ENCODE measurements around the gene PDE4D.
A peak's percentile ranks its signal among the peaks of the same experiment; 100 is the strongest.

Gene PDE4D

DNA sequence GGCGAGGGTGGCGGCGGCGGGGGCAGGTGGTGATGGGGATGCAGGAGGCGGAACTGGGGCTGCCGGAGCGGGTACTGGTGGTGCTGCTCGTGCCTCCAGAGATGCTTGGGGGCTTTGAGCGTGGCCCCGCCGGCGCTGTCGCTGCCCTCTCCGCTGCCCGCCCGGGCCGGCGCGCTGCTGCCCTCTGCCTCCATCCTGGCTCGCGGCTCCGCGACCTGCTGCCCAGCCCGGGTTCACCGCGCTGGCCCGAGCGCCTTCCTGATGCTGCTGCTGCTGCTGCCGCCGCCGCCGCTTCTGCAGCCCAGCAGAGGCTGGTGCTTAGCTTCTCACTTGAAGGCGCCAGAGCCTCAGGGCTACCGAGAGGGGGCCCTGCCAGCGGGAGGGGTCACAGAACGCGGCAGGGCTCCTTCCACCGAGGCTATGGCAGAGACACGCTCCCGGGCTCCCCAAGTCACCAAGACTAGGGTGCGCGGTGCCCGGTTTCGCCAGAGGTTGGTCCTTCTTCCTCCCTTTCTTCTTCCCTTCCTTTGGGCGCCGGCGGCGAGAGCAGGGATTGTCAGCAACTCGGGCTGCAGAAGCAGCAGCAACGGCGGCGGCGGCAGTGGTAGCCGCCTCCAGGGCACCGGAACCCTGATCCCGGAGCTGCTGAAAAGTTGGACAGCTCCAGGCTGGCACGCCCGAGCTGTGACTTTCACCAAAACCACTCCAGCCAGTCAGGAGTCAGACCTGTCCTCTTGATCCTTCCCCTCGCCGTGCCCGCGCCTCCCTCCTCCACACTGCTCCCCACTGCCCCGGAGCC, at the start of gene PDE4D:
PDE4D (minus strand) TSS at position 298 of the 799 bp plus-strand sequence.
- peak; percentile 21 for DNase-seq

GRCh38 chr5:59937633-59938032, 44.1 kb upstream of the PDE4D start:
- no peak for DNase-seq

DNA sequence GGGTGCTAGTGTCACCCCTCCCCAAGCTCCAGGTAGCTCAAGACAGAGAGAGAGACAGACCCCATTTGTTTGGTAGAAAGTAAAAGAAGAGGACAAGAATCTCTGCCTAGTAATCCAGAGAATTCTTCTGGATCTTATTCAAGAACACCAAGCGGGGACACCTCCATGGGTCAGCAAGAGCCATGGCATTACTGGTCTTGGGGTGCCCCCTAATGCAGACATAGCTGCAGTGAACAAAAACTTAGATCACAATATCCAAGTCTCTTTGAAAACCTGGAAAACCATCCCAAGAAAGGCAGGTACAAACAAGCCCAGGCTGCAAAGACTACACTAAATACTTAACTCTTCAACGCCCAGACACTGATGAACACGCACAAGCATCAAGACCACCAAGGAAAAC, 29.9 kb upstream of the PDE4D start:
- no peak for DNase-seq

DNA sequence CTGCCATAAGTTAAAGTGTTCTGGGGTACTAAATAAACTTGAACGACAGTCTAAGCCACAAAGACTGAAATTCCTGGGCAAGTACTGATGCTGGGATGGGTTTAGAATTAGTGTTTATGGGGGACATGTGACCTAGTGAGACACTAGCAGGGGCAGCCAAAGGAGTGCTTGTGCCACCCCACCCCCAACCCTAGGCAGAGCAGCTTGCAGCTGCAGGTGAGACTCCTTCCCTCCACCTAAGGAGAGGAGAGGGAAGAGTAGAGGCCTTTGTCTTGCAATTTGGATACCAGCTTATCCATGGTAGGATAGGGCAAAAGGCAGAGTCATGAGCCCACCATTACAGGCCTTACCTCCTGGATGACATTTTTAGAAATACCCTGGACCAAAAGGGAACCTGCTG, 28.7 kb upstream of the PDE4D start:
- DNase-seq, result no peak

GRCh38 chr5:59921816-59922215, 28.3 kb upstream of the PDE4D start:
- no peak for DNase-seq

GRCh38 chr5:59919484-59919883, 26.0 kb upstream of the PDE4D start:
- DNase-seq, result no peak

DNA sequence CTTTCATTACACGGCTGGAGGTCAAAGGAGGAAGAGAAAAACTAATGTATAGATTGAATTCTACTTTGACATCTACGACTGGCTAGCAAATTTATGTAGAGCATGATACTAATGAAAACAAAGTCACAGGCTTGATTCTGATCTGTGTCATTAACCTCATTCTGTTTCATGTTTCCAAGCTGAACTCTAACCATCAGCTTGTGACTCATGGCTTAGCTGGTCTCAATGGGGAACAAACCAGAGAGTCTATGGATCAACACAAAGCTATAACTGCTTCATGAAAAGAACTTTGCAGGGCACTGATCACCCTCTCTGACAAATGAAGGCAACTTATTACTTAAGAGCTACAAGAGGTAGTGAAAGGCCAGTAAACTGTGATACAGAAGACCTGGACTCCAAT, 23.6 kb upstream of the PDE4D start:
- no peak for DNase-seq

- DNase-seq, result no peak
Measured at GRCh38 chr5:59905188-59905587, 11.7 kb upstream of the PDE4D start.

DNA sequence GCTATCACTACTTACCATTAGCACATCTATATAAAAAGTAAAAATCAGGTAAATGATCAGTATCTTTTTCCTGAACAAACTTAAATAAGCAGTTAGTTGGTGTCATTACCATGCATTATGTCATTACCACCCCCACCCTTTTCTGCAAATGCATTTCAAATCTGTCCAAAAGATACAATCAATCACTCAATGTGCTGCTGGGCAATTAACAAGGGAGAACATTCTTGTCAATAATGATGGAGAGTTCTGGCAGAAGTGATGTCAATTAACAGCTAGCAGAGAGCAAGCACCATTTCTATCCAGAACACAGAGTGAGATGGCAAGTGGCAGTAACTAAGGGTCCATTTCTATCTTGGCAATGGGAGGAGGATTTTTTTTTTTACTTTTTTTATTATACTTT, 3.5 kb upstream of the PDE4D start:
- DNase-seq, result no peak

DNA sequence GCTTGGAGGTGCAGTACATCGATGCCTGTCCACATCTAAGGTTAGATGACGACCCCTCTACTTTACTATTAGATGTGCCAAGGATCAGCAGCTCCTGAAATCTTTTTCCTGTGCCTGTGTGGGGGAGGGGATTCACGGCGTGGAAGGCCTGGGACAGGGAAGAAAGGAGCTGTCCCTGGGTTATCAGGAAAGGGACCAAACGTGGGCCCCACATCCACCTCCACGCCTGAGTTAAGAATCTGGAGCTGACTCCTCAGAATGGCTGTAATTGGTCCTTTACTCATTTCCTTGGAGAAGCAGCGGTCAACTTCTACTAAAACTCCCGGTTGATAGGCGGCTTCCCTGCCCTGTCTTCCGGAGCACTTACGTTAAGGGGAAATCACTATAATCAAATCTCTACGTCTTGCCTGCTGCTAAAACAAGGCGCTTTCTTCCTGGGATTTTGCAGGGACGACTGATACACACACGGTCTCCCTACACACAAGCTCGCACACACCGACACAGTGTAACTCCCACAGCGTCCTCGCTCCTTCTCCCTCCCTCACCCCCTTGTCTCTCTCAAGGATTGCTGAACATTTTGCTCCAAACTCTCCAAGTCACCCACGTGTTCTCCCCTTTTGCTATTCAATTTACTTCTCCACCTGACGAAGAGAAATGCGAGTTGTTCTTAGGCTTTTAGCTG, 1.4 kb downstream of the PDE4D start:
- no peak for DNase-seq

GRCh38 chr5:59887274-59887673, 6.3 kb downstream of the PDE4D start:
- no peak for DNase-seq

DNA sequence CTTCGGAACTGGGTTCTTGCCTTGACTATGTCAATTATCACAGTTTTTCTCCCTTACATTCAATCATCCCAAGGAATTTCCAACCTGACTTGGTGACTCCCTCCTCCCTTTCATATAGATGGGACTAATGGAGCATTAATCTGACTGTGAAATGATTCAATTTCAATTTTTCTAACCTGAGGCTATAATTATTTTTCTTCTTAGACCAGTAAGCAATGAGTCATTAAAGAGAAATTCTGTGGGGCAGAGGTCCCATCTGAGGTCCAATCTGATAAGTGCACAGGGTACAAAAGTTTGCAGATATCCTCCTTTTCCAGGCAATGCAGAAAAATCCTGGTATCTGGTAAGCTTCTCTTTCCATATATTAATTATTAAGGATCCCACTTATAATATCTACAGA, 18.9 kb downstream of the PDE4D start:
- DNase-seq, result no peak

GRCh38 chr5:59873113-59873512, 20.4 kb downstream of the PDE4D start:
- DNase-seq, result no peak

GRCh38 chr5:59866661-59867060, 26.9 kb downstream of the PDE4D start:
- no peak for DNase-seq

DNA sequence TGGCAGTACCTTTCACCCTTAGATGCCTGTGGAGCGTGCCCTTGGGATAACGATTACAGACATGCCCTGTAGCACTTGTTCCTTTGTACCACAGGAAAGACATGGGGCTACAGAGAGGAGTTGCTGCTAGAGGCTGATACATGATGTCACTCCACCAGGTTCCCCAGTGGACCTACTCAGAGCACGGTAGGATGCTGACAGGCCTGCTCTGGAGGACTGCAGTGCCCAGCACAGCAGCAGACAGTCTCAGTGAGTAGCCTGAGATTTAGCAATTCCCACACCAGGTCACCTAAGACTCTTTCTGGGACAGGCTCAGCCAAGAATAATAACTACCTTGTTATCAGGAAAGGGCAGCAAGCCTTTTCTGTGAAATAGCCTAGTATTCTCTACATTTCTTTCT, 28.8 kb downstream of the PDE4D start:
- no peak for DNase-seq

DNA sequence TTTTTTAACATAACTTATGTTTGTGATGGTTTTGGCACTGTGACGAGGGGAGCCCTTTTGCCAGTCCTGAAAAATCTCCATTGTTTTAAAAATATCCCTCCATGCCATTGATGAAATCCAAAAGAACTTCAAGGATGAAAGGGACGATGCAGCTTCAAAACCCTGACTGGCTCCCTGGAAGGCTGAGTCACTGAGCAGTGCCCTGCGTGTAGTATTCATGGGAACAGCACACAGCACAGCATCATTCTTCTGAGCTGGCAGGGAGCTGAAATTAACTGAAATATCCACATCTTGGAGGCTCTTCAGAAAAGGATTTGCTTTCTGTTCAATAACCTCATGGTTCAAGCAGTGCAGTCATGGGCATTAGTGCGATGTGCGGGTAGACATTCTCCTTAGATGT, 29.7 kb downstream of the PDE4D start:
- DNase-seq, result no peak

DNA sequence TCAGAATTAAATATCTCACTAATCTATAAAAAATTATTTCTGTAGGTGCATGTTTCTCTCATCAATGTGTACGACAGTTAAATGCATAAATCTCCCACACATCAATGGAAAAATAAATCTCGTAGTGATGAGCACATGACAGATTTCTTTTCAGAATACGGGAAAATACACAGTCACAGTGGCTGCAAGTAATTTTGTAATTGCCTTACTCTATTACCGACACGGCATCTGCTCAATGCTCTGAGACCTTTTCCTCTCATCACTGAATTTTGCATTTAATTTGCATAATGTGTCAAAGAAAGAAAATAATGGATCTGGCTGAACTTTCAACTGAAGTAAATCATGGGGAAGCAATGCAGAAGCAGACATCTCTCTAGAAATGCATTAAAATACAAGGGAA, 37.2 kb downstream of the PDE4D start:
- DNase-seq, result no peak

GRCh38 chr5:59850766-59851165, 42.8 kb downstream of the PDE4D start:
- DNase-seq, result no peak

- DNase-seq, result no peak
Measured at GRCh38 chr5:59847586-59847985, 45.9 kb downstream of the PDE4D start.

DNA sequence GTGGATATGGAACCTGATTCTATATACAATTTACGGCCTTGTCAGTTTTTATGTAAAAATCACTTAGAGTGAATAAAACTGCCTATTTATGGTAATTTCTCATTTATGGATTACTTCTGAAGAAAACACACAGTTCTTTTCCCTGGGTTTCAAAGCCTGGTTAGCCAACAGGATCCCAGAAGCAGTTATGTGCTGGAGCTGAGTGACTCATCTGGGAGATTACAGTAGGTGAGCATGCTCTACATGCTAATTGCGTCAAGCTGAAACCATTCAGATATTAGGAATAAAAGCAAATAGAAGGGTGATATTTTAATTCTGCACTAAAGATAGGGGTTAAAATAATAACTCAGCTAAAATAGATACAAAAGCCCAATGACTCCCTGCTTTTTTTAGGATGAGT, 47.8 kb downstream of the PDE4D start:
- no peak for DNase-seq

- DNase-seq, result no peak
Measured at GRCh38 chr5:59843511-59844213, 49.9 kb downstream of the PDE4D start.

DNA sequence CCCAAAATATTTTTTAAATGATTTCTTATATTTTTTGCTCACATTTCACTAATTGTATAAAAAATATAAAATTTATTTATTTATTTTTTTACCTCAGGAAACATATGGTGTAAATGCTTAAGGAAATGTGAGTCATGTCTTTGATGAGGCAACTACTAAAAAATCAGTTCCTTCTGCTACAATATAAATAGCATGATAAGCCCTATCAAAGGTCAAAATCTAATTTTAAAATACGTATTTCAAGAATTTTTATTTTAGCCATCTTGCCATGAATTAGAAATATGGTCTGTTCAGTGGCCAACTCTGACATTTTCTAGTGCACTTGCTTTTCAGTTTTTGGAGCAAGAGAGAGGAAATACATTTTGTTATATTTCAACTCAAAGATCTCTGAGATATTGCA, 50.5 kb downstream of the PDE4D start:
- DNase-seq, result no peak

GRCh38 chr5:59840200-59840601, 53.3 kb downstream of the PDE4D start:
- DNase-seq, result no peak

GRCh38 chr5:59838989-59839388, 54.5 kb downstream of the PDE4D start:
- no peak for DNase-seq

Data from activated CD4-positive, alpha-beta T cell treated with anti-CD3 and anti-CD28 coated beads for 48 hours (primary cell).